ENCODE results near the gene SLC22A23.

SLC22A23 gene

DNA sequence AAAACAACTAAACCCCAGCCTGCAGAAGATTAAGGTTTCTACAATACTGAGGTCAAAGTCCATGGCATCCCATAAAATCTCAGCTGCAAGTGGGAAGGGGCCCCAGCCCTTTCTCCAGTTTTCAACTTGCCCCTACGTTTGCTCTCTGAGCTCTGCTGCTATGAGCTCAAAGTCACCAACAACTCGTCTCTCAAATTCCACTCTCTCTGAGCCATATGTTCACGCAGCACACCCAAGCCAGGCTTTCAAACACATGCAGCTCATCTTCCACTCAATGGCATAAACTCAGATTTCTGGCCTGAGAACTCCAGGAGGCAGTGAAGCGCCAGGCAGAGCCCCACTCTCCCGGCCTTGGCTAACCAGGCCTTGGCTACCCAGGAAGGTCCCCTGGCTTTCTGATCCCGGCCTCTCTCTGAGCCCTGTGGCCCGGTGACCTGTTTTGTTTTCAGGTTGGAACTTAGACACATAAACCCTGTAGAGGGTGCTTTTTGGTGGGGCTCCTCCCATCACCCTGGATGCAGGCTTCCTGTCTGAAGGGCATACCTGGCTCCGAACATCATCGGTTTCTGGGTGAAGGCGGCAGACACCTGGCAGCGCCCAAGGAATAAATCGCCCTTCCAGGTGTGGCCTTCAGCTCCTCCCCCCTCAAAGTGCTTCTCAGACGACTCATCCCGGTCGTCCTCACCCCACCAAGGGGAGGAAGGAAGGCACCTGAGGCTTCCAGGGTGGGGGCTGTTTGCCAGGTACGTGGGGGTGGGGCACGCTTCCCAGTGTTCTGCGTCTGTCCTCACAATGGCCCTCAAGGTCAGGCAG lies 12.4 kb downstream of the SLC22A23 start:
- DNase-seq, result no peak

DNA sequence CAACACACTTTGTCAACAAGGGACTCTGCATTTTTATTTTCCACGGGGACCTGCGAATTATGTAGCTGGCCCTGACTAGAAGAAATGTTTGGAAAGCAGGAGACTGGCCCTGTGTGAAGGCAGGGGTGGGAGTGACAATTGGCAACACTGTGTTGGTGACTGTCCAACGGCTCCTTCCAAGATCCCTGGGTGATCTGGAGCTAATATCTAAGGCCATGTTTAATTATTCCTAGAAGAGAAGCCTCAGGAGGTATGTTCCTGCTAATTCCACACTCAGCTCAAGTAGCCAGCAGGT lies 13.7 kb downstream of the SLC22A23 start:
- DNase-seq, result no peak

- DNase-seq, result no peak
Observed at GRCh38 chr6:3442431-3443220, 14.2 kb downstream of the SLC22A23 start.

- DNase-seq, result no peak
Observed at GRCh38 chr6:3440911-3441310, 15.9 kb downstream of the SLC22A23 start.

DNA sequence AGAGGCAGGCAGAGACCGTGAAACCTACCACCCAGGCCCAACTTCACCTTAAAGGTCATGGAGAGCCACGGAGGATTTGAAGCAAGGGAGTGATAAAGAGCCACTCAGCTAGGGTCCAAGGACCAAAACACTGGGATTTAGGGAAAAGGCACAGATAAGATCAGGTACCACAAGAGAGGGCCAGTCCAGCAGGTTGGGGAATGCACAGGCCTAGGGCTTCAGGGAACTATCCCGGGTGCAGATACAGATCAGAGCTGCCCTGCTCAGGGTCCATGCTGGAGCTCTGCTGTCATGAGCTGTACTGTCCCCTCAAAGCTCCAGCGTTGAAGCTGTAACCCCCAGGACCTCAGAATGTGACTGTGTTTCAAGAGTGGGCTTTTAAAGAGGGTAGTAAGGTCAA lies 16.9 kb downstream of the SLC22A23 start:
- DNase-seq, result no peak

DNA sequence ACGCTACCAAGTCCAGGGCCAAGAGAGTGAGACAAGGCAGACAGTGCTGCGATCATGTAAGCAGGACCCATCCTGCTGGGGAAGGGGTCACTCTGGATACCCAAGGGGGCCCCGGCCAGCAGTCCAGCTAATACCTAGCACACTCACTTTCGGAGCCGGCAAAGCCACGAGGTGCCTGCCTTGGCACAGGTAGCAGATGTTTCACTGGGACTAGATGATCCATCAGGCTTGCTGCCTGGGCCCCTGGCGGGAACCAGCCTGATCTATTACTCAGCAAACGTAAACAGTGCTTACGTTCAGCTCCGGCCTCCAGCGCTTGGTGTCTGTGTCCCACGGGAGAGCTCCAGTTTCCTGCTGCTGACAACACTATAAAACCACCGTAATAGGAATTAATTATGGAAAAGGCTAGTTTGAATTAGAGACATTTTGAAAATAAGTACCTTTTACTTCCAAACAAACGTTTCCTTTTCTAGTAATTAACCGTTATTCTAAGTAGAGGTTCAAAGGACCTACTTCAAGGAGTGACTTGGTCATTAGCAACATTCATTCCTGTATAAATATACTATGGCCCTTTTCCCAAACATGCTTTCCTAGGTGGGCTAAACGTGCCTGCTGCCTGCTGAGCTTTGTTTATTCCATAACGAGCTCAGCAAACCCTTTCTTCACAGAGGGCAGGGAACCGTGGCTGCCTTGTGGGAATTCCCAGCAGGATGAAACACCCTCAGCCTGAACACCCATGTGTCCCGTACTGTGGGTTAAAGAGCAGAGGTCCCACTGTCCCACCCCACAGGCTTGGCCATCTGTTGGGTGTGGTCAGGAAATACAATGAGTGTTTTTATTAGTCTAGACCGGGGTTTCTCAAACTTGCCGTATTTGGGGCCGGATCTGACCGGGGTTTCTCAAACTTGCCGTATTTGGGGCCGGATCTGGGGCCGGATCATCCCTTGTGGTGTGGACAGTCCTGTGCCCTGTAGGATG lies 18.4 kb downstream of the SLC22A23 start:
- DNase-seq, result no peak

DNA sequence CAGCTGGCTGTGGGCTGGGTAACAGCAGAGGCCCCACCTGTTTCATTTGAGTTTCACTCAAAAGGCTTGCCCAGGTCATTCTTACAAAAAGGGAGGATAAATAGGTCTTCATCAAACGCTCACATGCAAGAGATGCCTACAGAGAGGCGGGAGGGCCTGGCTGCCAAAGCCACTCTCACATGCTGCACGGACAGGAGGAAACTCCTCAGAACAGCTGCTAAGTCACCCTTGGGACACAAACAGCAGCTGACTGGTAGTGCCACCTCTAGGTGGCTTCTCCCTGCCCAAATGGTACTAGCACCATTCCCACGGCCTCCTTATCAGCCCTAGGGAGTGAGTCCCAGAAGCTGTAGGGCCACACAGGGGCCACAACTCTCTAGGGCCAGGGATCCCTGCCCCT lies 23.8 kb downstream of the SLC22A23 start:
- no peak for DNase-seq

DNA sequence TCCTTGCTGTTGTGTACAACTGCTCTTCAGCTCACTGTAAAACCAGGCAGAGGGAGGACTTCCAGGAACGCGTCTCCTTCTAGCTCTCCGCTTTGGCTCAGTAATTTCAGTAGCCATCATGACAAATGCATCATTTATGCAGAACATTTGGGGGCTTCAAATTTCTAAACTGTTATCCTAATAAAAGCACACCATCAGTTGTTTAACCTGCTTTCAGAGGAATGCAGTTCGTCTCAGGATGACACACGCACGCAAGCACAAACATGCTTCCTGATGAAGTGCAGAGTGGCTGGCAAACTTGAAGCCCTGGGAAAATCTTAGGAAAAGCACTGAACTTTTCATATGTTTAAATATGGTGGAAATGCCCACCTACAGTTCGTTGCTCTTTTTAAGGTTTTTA lies 24.4 kb downstream of the SLC22A23 start:
- DNase-seq, result no peak

GRCh38 chr6:3431994-3432393 lies 24.9 kb downstream of the SLC22A23 start:
- no peak for DNase-seq

DNA sequence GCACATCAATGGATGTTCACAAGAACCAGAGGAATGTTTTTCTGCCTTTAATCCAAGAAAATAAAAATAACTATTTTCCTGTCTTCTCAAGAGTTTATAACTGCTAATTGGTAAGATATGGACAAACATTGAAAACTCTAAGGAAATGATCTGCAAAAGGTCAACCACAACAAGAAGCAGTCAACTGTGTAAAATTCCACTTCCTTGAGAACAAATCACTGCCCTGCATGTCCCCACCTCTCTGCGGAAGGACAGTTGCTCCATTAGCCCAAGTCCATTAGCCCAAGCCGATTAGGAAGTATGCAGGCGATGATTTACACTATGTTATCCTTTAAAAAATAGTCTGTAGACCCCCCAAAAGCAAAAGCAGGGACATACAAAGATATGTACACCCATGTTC lies 27.6 kb downstream of the SLC22A23 start:
- no peak for DNase-seq

DNA sequence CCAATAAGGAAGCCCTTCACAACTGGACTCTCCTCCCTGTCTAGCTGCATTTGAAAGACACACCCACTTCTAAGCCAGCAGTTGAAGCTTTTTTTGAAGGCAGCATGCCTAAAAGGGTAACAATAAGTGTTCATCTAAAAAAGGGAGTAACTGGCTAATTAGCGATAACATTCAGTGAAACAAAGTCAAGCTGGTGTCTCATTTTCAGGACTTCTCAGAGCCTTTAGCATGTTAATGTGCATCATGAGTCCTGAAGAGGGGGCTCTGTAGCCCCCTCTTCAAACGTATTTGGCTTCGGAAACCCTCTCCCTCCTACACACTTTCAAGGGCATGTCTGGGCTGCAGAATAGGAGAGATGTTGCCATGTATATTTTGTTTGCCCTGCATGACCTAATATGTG lies 28.1 kb downstream of the SLC22A23 start:
- DNase-seq, result no peak

DNA sequence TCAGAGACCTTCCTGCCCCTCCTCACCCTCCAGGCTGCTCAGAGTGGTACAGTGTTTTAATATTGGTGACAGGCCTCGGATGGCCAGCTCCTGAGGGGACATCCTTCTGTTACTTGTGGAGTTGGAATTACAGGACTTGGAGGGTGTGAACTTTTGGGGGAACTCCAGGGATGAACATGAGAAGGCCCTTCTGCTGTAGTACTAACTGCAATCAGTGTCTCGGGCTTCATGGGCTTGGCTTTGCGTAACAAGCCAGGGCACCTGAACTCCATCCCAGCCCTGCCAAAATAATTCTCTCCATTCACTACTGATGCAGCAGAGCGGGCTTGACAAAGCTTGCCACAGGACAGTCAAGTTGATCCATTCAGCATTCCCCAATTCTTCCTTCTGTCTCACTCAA lies 28.6 kb downstream of the SLC22A23 start:
- no peak for DNase-seq

- no peak for DNase-seq
Observed at GRCh38 chr6:3427687-3428085, 29.2 kb downstream of the SLC22A23 start.

DNA sequence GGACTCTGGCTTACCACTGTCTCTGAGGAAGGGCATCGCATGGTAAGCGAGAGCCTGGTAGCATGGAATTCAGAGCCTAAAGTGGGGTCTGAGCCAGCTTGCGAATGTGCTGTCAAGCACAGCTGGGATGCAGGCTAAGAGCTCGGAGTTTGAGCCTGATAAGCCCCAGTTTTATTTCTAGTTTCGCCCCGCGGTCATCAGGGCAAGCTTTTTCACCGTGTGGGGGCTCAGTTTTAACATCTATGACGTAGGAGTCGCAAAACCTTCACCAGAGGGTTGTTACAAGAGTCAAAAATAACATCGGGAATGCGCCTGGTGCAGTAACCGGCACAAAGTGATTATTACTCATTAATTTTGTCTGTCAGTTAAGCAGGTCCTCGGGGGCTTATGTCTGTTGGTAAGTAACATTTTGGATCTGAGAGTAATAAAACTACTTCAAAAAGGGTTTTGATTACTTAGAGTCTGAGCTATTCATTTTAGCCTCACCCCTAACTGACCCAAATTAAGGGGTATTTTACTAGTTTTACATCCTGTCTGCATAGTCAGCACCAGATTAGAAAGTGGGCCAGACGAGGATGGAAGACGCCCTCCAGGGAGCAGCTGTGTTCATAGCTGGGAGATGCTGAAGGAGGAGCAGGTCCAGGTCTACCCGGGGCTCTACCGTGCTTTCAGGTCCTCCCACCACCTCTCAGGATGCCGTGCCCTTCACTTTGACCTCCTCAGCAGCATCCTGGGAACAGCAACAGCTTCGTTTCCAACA lies 29.7 kb downstream of the SLC22A23 start:
- DNase-seq, result no peak

DNA sequence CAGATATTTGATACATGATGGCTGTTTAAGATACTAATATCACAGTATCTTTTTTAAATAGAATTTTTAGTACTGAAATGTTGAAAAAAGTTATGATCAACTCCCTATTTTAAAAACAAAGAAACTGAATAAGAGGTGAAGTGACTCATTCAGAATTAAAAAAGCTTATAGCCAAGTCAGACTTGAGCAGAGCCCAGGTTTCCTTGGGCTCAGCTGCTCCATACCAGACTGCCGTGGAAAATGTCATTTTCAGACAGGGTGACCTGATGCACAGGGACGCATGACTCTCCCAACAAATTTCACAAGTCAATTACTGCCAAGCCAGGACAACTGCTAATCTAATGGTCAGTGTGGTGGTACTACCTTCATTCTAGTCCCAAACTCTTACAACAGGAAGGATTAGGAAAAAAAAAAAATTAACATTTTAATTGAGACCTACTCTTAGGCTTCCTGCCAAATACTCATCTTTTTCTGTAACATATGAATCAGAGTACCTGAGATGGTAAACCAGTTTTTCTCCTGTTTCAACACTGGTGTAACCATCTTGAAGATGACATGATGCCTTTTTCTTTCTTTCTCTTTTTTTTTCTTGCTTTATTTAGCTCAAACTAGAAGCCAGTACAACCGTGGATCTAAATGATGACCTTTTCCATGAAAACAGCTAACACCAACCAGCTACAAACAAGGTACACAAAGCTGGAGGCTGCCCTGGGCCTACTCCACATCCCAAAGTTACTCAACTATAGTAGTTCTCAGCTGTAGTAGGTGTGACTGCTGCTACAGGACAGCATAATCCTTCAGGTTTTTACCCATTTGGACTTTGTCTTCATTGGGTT lies 30.5 kb downstream of the SLC22A23 start:
- DNase-seq, result no peak

DNA sequence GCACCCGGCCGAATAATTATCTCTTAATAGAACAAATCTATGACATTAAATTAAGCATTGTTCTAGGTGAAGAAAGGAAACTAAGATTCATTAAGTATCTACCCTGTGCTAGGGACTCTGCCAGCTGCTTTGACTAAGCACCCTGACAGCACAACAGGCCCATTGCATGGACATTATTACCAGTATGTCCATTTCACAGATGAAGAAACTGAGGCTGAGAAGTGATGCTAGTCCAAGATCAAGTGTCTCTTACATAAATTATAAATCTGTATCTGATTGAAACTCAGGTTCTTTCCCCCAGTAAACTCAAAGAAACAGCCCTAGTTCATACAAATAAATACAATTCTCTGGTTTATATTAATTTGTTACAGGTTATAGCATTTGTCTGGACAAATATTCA lies 31.3 kb downstream of the SLC22A23 start:
- no peak for DNase-seq

DNA sequence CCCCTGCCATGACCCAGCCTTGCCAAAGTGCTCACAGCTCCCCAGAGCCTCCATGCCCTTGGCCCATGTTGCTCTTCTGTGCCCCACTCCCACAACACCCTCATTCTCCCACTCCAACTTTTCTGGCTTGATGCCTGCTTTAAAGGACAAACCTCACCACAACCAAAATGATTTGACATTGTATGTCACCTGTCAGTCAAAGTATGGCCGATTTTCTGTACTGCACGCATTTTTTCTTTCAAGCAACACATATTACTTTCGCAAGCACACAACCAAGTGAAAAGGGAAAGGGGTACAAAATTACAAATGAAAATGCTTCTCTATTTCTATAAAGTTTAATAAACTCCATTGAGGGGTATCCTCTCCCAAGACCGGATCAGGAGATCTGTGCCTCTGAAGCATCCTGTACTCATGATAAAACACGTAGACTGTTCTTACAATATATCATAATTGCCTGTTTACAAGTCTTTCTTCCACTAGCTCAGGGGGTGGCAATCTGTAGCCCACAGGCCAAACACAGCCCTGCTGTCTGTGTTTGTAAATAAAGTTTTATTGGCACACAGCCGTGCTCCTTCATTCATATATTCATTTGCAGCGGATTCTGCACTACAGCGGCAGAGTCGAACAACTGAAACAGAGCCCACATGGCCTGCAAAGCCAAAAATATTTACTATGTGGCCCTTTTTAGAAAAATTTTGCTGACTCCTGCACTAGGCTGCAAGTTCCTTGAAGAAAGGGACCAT lies 32.5 kb downstream of the SLC22A23 start:
- no peak for DNase-seq

DNA sequence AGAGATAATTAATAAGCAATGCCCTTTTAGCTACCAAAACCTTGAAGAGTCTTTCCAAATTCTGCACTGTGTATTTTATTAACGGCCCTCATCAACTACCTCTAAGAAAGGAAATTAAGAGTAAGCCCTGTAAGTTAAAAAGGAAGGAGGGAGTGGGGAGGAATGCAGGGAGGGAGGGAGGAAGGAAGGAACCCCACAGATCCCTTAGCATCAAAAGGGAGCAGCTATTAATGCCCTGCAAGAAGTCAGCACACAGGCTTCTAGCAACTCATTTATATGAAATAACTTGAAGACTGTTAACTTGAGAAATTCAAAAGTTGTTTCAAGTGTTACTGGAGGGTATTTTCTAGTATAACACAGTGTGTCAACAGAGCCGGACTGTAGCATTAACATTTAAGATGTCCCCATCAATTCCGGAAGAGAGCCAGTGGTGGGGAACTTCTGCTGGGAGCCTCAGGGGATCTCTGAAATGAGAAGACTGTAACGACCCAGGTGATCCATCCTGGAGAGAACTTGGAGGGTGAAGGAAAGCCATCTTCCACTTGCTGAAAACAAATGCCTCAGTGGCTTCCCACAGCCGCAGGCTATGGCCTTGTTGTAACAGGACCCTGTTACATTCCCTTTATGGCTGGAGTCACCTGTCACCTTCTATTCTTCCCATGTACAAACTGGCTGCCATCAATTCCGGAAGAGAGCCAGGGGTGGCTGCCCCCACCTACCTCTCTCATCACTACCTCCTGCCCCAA lies 33.2 kb downstream of the SLC22A23 start:
- DNase-seq, result no peak

DNA sequence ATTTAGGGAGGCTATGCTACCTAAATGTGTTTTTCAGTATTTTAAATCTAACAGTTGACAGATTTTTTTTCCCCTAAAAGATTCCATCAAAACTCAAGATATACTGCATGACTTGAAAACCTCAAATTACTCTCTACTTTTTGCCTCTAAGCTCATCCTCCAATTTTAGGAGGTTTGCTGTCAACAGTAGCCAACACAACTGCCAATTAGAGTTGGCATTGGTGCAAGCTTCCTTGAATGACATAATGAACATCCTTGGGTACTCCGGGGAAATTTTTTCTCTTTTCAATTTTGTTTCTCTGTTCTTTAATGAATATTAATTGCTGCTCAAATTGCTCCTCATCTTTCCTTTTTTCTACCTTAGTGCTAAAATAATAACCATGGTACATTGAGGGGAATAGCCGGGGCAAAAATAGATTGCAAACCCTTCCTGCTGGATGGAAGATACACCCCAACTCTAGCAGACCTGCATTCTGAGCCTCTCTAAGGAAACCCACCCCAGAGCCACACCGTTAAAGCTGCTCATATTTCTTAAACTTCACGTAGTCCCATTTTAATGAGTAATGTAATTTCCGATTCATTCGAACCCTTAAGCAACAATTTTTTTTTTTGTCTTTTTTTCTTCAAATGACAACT lies 34.3 kb downstream of the SLC22A23 start:
- no peak for DNase-seq
